Measurements from ENCODE around the gene KIAA2012.

KIAA2012 gene

GRCh38 chr2:202052235-202052634 lies 20.8 kb upstream of the KIAA2012 start:
- H3K36me3 ChIP-seq (ENCODE audit: insufficient read depth, low read length): no peaks in the 10 kb centered on the region
- DNase-seq: no peak
- TF ChIP-seq EZH2 (IDR thresholded peaks at IDR 0.05; ENCODE audit: borderline replicate concordance, low read depth, low read length, severe bottlenecking) (no peak), CTCF (IDR thresholded peaks at IDR 0.05; ENCODE audit: borderline replicate concordance, extremely low read depth, low read length, poor library complexity, severe bottlenecking) (no peak)
- H3K4me3 ChIP-seq (ENCODE audit: low read depth in 1 of 2, low read length in 2 of 2): no peak overlapping the region
- no peak overlapping the region for H2AFZ ChIP-seq (ENCODE audit: low read depth, low read length)
- H3K27me3 ChIP-seq (ENCODE audit: insufficient read depth, low read length, poor library complexity): peaks cover 8% of the 10 kb centered on the region
- no peaks in the 10 kb centered on the region for H3K79me2 ChIP-seq (ENCODE audit: insufficient read depth, low read length)
- no peak overlapping the region for H3K4me2 ChIP-seq (ENCODE audit: insufficient read depth, low read length)
- no peak overlapping the region for H3K27ac ChIP-seq (ENCODE audit: low read length)
- H3K4me1 ChIP-seq (ENCODE audit: insufficient read depth, low read length): no peaks in the 10 kb centered on the region
- ATAC-seq (ENCODE audit: insufficient read depth, low read depth): no peak
- no peaks in the 10 kb centered on the region for H3K9me3 ChIP-seq (ENCODE audit: insufficient read depth, low read length, severe bottlenecking)
- no peak overlapping the region for H3K9ac ChIP-seq (ENCODE audit: low read depth, low read length)
- no peaks in the 10 kb centered on the region for H4K20me1 ChIP-seq (ENCODE audit: insufficient read depth, low read length)

DNA sequence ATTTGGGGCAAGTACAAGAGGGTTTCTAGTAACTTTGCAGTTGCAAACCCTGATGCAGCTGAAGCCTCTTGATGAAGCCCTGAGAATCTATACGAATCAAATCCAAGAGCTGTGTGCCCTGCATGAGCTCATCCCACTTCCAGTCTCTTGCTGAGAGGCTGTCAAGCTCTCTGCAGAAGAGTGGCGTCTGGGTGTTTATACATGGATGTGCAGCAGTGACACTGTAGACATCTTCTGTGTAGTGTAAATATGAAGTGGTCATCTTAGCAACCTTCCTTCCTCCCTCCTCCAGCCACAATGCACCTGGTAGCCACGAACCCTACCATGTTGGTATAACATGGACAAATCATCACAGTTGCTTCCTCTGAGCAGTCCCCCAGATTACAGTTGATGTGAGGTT lies 18.4 kb upstream of the KIAA2012 start:
- no peaks in the 10 kb centered on the region for H4K20me1 ChIP-seq (ENCODE audit: insufficient read depth, low read length)
- H3K79me2 ChIP-seq (ENCODE audit: insufficient read depth, low read length): no peaks in the 10 kb centered on the region
- ATAC-seq (ENCODE audit: insufficient read depth, low read depth) (no peak), DNase-seq (no peak)
- no peaks in the 10 kb centered on the region for H3K36me3 ChIP-seq (ENCODE audit: insufficient read depth, low read length)
- TF ChIP-seq EZH2 (IDR thresholded peaks at IDR 0.05; ENCODE audit: borderline replicate concordance, low read depth, low read length, severe bottlenecking) (no peak), CTCF (IDR thresholded peaks at IDR 0.05; ENCODE audit: borderline replicate concordance, extremely low read depth, low read length, poor library complexity, severe bottlenecking) (no peak)
- H3K4me2 ChIP-seq (ENCODE audit: insufficient read depth, low read length): no peak overlapping the region
- no peak overlapping the region for H3K9ac ChIP-seq (ENCODE audit: low read depth, low read length)
- H3K27ac ChIP-seq (ENCODE audit: low read length): no peak overlapping the region
- no peak overlapping the region for H3K4me3 ChIP-seq (ENCODE audit: low read depth in 1 of 2, low read length in 2 of 2)
- H3K9me3 ChIP-seq (ENCODE audit: insufficient read depth, low read length, severe bottlenecking): no peaks in the 10 kb centered on the region
- H2AFZ ChIP-seq (ENCODE audit: low read depth, low read length): no peak overlapping the region
- peaks cover 7% of the 10 kb centered on the region for H3K27me3 ChIP-seq (ENCODE audit: insufficient read depth, low read length, poor library complexity)
- H3K4me1 ChIP-seq (ENCODE audit: insufficient read depth, low read length): no peaks in the 10 kb centered on the region

DNA sequence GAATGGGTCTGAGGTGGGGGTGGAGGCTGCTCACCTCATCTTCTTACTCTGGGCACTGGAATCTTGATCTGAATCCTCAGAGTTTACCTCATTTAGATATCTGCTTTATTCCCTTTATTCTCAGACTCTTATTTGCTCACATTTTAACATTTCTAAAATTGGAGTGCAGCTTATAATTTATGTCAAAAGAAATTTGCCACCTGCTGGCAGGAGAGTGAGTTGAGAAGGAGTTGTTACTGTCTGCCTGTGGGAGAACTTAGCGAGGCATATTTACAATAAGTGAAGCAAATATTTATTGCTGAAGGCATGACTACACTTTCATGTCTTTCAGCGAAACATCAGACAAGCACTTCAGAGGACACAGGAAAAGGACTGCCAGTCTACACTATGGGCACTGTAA lies 16.4 kb upstream of the KIAA2012 start:
- no peaks in the 10 kb centered on the region for H3K36me3 ChIP-seq (ENCODE audit: insufficient read depth, low read length)
- peak; percentile 6 for TF ChIP-seq CTCF (IDR thresholded peaks at IDR 0.05; ENCODE audit: borderline replicate concordance, extremely low read depth, low read length, poor library complexity, severe bottlenecking)
- no peak for TF ChIP-seq EZH2 (IDR thresholded peaks at IDR 0.05; ENCODE audit: borderline replicate concordance, low read depth, low read length, severe bottlenecking)
- H3K4me1 ChIP-seq (ENCODE audit: insufficient read depth, low read length): no peaks in the 10 kb centered on the region
- ATAC-seq (ENCODE audit: insufficient read depth, low read depth): no peak
- no peaks in the 10 kb centered on the region for H4K20me1 ChIP-seq (ENCODE audit: insufficient read depth, low read length)
- H3K4me3 ChIP-seq (ENCODE audit: low read depth in 1 of 2, low read length in 2 of 2): no peak overlapping the region
- H3K9me3 ChIP-seq (ENCODE audit: insufficient read depth, low read length, severe bottlenecking): no peaks in the 10 kb centered on the region
- DNase-seq: no peak
- H3K4me2 ChIP-seq (ENCODE audit: insufficient read depth, low read length): no peak overlapping the region
- peaks cover 3% of the 10 kb centered on the region for H3K27me3 ChIP-seq (ENCODE audit: insufficient read depth, low read length, poor library complexity)
- no peaks in the 10 kb centered on the region for H3K79me2 ChIP-seq (ENCODE audit: insufficient read depth, low read length)
- H3K27ac ChIP-seq (ENCODE audit: low read length): no peak overlapping the region
- no peak overlapping the region for H2AFZ ChIP-seq (ENCODE audit: low read depth, low read length)
- H3K9ac ChIP-seq (ENCODE audit: low read depth, low read length): no peak overlapping the region

GRCh38 chr2:202060218-202060617 lies 12.8 kb upstream of the KIAA2012 start:
- Histone ChIP-seq H3K4me3 (ENCODE audit: low read depth in 1 of 2, low read length in 2 of 2) (no peak overlapping the region), H3K4me1 (ENCODE audit: insufficient read depth, low read length) (no peaks in the 10 kb centered on the region), H3K27ac (ENCODE audit: low read length) (no peak overlapping the region), H3K9me3 (ENCODE audit: insufficient read depth, low read length, severe bottlenecking) (no peaks in the 10 kb centered on the region), H3K4me2 (ENCODE audit: insufficient read depth, low read length) (no peak overlapping the region), H3K27me3 (ENCODE audit: insufficient read depth, low read length, poor library complexity) (peaks cover 8% of the 10 kb centered on the region), H3K9ac (ENCODE audit: low read depth, low read length) (no peak overlapping the region), H3K79me2 (ENCODE audit: insufficient read depth, low read length) (no peaks in the 10 kb centered on the region), H2AFZ (ENCODE audit: low read depth, low read length) (no peak overlapping the region), H4K20me1 (ENCODE audit: insufficient read depth, low read length) (no peaks in the 10 kb centered on the region), H3K36me3 (ENCODE audit: insufficient read depth, low read length) (no peaks in the 10 kb centered on the region)
- DNase-seq (no peak), ATAC-seq (ENCODE audit: insufficient read depth, low read depth) (no peak)
- no peak for TF ChIP-seq EZH2 (IDR thresholded peaks at IDR 0.05; ENCODE audit: borderline replicate concordance, low read depth, low read length, severe bottlenecking)
- peak; percentile 32 for TF ChIP-seq CTCF (IDR thresholded peaks at IDR 0.05; ENCODE audit: borderline replicate concordance, extremely low read depth, low read length, poor library complexity, severe bottlenecking)

Data from DND-41 (cell line).